Forelimb muscle (tissue), 1 donor: ENCODE measurements around the gene APBB2. TPM values are rescaled to one million over a fixed set of nuclear protein-coding genes. Genes with fewer than 3 reads are reported as not detected.

Experiments
- DNase-seq: peaks from one replicate; pipeline ENCODE4 v3.0.0-alpha.2; 2013; ENCODE audit warnings: low read depth
- polyA plus RNA-seq: library from polyadenylated mRNA; unstranded; fragments of 120-200 nt; gene quantifications from one replicate; pipeline ENCODE4 v1.2.1, GENCODE V29; 2013; ENCODE audit not compliant: insufficient read length

APBB2 gene
- polyA plus RNA-seq, 1 donor = 33.9 TPM

- no peak for DNase-seq
Measured at GRCh38 chr4:40856840-40857362, 357.4 kb downstream of the APBB2 start.

- DNase-seq = no peak
Measured at GRCh38 chr4:40856277-40856839, 358.0 kb downstream of the APBB2 start.

- no peak for DNase-seq
Measured at GRCh38 chr4:40850496-40850895, 363.8 kb downstream of the APBB2 start.

GRCh38 chr4:40848940-40849339 is 365.4 kb downstream of the APBB2 start:
- no peak for DNase-seq

- DNase-seq = no peak
Measured at GRCh38 chr4:40848251-40848650, 366.1 kb downstream of the APBB2 start.

- no peak for DNase-seq
Measured at GRCh38 chr4:40846532-40846931, 367.8 kb downstream of the APBB2 start.

- DNase-seq = no peak
Measured at GRCh38 chr4:40845154-40845835, 369.0 kb downstream of the APBB2 start.

- no peak for DNase-seq
Measured at GRCh38 chr4:40844261-40844660, 370.1 kb downstream of the APBB2 start.

GRCh38 chr4:40843696-40844095 is 370.6 kb downstream of the APBB2 start:
- DNase-seq = no peak

- DNase-seq = no peak
Measured at GRCh38 chr4:40842725-40843423, 371.5 kb downstream of the APBB2 start.

GRCh38 chr4:40842318-40842717 is 372.0 kb downstream of the APBB2 start:
- no peak for DNase-seq

- no peak for DNase-seq
Measured at GRCh38 chr4:40840985-40841571, 373.3 kb downstream of the APBB2 start.

- no peak for DNase-seq
Measured at GRCh38 chr4:40840255-40840984, 373.9 kb downstream of the APBB2 start.

- DNase-seq = no peak
Measured at GRCh38 chr4:40838742-40839141, 375.6 kb downstream of the APBB2 start.

GRCh38 chr4:40837094-40837870 is 377.1 kb downstream of the APBB2 start:
- DNase-seq = no peak

- no peak for DNase-seq
Measured at GRCh38 chr4:40833212-40833611, 381.1 kb downstream of the APBB2 start.

- DNase-seq = no peak
Measured at GRCh38 chr4:40832175-40832574, 382.2 kb downstream of the APBB2 start.

- DNase-seq = no peak
Measured at GRCh38 chr4:40831146-40831907, 383.0 kb downstream of the APBB2 start.

GRCh38 chr4:40829586-40829985 is 384.8 kb downstream of the APBB2 start:
- no peak for DNase-seq

- DNase-seq = no peak
Measured at GRCh38 chr4:40828661-40829060, 385.7 kb downstream of the APBB2 start.
